HG02610 (cell line): ENCODE measurements around the gene SMAD5.

Experiments used
- ATAC-seq: cut with Tn5 transposase; IDR thresholded peaks from one replicate; pipeline ENCODE4 v1.9.1; 2021; ENCODE audit warnings: mild to moderate bottlenecking, moderate library complexity; ENCODE audit not compliant: unreplicated experiment

The SMAD5 gene

GRCh38 chr5:136114414-136115125 lies 18.1 kb upstream of the SMAD5 start:
- no peak for ATAC-seq

- ATAC-seq: no peak
These were observed 17.3 kb upstream of the SMAD5 start for GRCh38 chr5:136115183-136115865.

DNA sequence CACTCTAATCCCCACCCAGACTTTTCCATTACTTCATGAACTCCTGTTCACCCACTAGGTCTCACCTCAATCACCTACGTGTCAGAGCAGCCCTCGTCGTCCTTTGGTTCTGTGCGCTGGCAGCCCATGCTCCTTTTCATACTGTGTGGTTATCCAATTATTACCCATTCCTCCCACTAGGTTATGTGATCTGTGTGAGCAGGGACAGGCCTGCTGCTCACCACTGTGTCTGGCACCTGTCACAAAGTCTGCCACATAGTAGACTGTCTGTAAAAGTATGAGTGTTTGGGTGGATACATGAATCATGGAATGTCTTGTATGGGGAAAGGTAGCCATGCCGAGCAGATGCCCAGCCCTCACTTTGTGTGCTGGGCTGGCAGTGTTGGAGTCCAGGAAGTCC lies 12.1 kb upstream of the SMAD5 start:
- no peak for ATAC-seq

DNA sequence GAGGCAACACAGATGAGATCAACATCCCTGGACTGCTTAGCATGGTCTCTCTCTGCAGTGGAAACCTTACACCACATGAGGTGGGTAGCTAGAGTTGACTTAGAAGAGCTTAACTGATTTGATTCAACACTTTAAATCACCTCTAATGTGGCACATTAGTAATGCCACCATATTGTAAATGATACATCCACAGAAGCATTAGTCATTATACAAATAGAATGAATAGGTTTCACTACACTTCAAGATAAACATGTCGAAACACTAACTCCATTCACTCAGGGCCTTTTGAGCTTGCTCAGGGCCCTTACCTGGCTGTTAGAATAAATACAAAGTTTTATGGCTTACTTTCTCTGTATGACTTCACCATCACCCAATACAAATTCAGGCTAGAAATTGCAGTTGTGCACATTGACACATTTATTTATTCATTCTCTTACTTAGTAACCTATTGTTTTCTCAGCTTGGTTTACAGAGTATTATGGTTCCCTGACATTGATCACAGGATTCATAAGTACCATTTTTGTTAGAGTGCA lies 9.3 kb upstream of the SMAD5 start:
- ATAC-seq: no peak

DNA sequence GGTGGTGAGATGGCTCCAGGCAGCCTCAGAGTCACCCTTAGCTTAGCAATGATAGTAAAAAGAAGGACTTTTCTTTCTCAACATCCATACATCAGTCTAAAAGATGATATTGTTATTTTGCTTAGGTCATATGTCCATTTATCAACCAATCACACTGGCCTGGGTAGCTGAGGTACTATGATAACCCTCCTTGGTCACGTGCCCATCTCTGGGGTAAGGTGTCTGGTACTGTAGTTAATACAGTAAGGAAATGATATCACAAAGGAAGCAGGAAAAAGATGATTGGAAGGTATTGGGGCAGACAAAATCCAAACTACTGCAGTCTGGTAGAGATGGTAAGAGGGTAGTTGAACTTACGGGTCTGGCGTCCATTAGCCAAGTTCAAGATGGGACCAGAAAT lies 5.1 kb upstream of the SMAD5 start:
- ATAC-seq: no peak

GRCh38 chr5:136128481-136128880 lies 4.2 kb upstream of the SMAD5 start:
- no peak for ATAC-seq

- ATAC-seq: no peak
These were observed 3.2 kb upstream of the SMAD5 start for GRCh38 chr5:136129445-136129844.

DNA sequence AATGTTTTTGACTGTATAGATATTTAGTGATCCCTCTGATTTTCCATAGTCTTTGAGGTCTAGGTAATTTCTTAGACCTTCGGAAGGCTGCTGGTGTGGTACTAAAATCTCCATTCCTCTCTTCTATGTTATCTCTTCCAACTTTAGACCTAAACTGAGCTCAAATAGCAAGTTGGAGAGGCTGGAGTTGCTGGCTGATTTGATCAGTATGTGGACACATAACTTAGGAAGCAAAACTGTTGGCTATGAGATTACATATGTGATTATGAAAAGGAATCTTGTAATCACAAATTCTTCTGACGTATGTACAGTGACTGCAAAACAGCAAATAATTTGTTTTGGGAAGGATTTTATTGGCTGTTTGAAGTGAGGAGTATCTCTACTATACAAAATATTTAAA lies 2.1 kb upstream of the SMAD5 start:
- ATAC-seq: no peak

DNA sequence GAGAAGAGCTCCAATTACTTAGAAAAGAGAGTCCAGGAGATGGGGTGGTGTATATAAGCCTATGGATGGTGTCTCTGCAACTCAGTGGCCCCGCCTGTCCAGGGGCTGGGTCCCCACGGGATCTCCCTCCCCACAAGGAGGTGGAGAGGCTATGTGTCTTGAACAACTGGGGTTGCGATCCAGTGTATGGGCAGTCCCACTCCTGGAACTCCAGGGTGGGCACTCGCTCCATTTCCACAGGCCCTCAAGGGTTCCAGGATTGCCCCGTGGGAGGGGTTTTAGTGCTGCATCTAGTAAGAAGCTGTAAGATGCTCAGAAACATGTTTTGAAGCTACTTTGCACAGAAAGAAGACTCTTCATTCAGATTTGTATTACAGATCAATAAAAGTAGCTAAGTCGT lies 558 bp upstream of the SMAD5 start:
- peak; percentile 31 for ATAC-seq

GRCh38 chr5:136133222-136133921 lies 727 bp downstream of the SMAD5 start:
- peak; percentile 31 for ATAC-seq

DNA sequence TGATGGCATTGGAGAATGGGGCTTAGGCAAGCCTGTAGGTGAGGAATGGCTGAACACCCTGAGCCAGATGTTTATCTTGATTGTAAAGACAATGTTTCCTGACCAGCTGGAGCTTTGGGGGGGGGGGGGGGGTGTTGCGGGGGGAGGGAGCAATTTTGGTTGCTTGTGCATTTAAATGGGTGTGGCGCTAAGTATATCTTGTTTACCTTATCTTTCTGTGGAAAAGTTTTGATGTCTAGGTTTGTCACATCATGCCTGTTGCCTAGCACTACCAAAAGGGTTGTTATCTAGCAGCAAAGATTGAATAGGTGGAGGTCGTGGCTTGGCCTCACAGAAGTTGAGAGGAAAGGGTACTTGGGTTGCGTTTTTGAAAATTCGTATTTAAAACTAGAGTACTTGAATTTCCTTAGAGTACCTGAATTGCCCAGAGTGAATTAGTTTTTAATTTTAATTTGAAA lies 1.3 kb downstream of the SMAD5 start:
- ATAC-seq: no peak

GRCh38 chr5:136134653-136135052 lies 2.0 kb downstream of the SMAD5 start:
- no peak for ATAC-seq

DNA sequence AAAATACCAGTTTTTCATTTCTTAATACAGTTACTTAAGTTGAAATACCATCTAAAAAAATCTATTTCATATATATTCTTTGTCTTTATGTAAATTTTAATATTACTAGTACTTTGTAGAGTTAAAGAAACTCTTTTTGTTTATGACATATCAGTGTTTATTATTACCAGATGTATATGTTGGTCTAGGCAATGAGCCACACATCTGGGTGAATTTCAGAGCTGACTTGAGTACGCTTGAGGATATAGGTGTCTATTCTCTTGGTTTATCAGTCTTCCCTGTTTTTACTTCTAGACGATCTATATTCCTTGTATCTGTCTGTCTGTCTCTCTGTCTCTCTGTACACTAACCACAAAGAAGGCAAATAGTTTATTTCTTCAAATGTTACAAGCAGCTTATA lies 2.9 kb downstream of the SMAD5 start:
- ATAC-seq: no peak

GRCh38 chr5:136137497-136138220 lies 5.0 kb downstream of the SMAD5 start:
- no peak for ATAC-seq

DNA sequence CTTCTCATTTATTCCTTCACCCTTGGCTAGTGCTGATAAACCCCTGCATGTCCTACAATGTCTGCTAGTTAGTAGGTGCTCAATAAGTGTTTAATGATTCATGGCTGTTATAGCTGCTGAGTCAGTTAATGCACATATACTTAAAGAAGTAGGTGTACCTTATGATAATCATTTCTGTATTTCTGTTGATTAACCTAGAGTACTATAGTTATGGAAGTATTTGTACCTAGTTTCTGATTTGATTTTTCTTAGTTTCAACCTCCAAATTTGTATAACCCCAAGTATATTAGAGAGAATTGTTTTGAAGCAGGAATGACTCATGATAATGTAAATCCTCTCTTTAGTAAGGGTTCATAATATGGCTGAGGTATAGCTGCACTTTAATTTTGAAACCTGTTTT lies 8.9 kb downstream of the SMAD5 start:
- peak; percentile 87 for ATAC-seq

DNA sequence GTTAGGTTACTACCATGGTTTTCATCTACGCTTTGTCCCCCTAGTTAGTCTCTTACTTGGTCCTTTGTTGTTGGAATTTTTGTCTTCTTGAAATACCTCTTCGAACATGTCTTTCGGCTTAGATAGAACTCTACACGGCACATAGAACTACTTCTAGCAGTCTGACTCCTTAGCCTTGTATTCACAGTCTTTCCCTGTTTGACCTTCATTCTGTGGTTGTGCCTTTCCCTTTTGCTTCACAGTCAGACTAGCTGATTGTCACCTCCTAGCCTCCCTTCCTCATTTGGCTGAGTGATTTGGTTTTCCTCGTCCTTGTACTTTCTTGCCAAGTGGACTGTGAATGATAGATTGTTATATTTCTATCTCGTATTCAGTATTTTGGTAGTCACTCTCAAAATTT lies 10.7 kb downstream of the SMAD5 start:
- no peak for ATAC-seq

- ATAC-seq: no peak
These were observed 11.1 kb downstream of the SMAD5 start for GRCh38 chr5:136143763-136144162.

GRCh38 chr5:136145030-136145429 lies 12.4 kb downstream of the SMAD5 start:
- ATAC-seq: peak; percentile 62

DNA sequence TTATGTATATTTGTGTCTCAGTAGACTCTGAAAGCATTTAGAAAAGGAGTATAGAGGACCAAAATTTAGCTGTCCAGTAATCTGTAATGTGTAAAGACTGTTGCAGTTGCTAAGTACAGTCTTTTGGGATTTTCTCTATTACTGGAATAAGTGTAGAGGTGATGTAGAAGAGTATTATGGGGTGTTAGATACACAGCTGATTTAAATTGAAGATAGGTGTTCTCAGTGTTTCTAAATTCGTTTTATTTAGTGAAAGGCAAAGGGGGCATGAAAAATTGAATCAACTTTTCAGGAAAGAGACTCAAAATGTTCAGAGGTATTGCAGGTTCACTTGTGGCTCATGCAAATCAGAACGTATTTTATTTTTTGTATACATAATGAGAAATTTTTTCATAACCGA lies 13.6 kb downstream of the SMAD5 start:
- ATAC-seq: no peak

DNA sequence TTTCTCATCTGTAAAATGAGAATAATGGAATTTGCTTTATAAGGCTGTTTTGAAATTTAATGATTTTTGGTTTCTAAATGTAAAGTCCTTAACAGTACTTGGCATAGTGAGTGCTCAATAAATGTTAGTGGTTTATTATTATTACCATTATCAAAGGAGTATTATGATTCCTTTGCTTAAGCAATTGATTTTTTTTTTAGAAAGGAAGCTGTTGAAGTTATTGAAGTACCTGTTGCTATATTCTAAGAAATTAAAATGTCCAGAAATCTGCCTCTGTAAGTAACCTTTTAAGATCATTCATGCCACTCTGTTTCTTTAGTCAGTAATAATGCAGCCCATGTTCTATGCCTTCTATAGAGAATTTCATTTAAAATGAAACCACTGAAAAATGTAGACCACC lies 15.0 kb downstream of the SMAD5 start:
- no peak for ATAC-seq

- no peak for ATAC-seq
These were observed 17.2 kb downstream of the SMAD5 start for GRCh38 chr5:136149891-136150290.
